SK-N-SH (cell line): ENCODE results near the gene PDZD2. TPM values are rescaled to one million over a fixed set of nuclear protein-coding genes. Genes with fewer than 3 reads are reported as not detected.

Source experiments
- CTCF ChIA-PET: fragments of 300-600, 350-600 bp; formaldehyde crosslinking; extraction: SDS; loops from one replicate; lab custom pipeline; 2021; lab: Yijun Ruan, JAX
- POLR2A ChIA-PET: fragments of 350-600 bp; sonication (Branson Sonifier 250); formaldehyde crosslinking; extraction: SDS; loops from one replicate; lab custom pipeline; 2020; ENCODE audit warnings: antibody characterized with exemption, inconsistent platforms; lab: Yijun Ruan, JAX
- DNase-seq: peaks from one replicate; pipeline ENCODE4 v3.0.0; 2012
- H2AFZ ChIP-seq: fragments of 200-600 bp; sonication (generic); 2 replicates; pipeline ENCODE4 v1.8.1; 2016; ENCODE audit warnings: antibody characterized with exemption, mild to moderate bottlenecking, low read depth
- H3F3A ChIP-seq: fragments of 200-600 bp; sonication (generic); replicated peaks from 2 replicates; pipeline ENCODE3; 2016; ENCODE audit warnings: antibody characterized with exemption, mild to moderate bottlenecking; ENCODE audit not compliant: insufficient read depth
- H3K27ac ChIP-seq, 2 experiments: fragments of 200-500 bp in 1 of 2; fragments of 200-600 bp in 1 of 2; sonication (Bioruptor generic) in 1 of 2; sonication (generic), shearing (Covaris generic) in 1 of 2; 2 replicates each; pipeline versions ENCODE4 v1.5.1 to v1.6.1; 2014 to 2016; ENCODE audit warnings: low read depth in 2 of 2, inconsistent platforms in 1 of 2, low read length in 1 of 2, mild to moderate bottlenecking in 1 of 2, mixed read lengths in 1 of 2
- H3K27me3 ChIP-seq: fragments of 200-600 bp; sonication (generic), shearing (Covaris generic); 2 replicates; pipeline ENCODE4 v1.6.1; 2016; ENCODE audit warnings: mixed run types; ENCODE audit not compliant: insufficient read depth
- H3K36me3 ChIP-seq, 2 experiments: fragments of 200-500 bp in 1 of 2; fragments of 200-600 bp in 1 of 2; sonication (Bioruptor generic) in 1 of 2; sonication (generic) in 1 of 2; replicated peaks in 1 of 2; 2 replicates each; pipeline versions ENCODE3 to v1.5.1; 2014 to 2016; ENCODE audit warnings: low read length in 1 of 2, mild to moderate bottlenecking in 1 of 2; ENCODE audit not compliant: insufficient read depth in 2 of 2, control insufficient read depth in 1 of 2
- H3K4me1 ChIP-seq, 2 experiments: fragments of 200-500 bp in 1 of 2; fragments of 200-600 bp in 1 of 2; sonication (Bioruptor generic) in 1 of 2; sonication (generic), shearing (Covaris generic) in 1 of 2; 2 replicates each; pipeline versions ENCODE4 v1.5.1 to v1.6.1; 2014 to 2016; ENCODE audit warnings: low read depth in 1 of 2, low read length in 1 of 2, mixed run types in 1 of 2; ENCODE audit not compliant: insufficient read depth in 2 of 2, control insufficient read depth in 1 of 2
- H3K4me2 ChIP-seq: fragments of 200-600 bp; sonication (generic), shearing (Covaris generic); 2 replicates; pipeline ENCODE4 v1.6.1; 2017; ENCODE audit warnings: mixed run types
- H3K4me3 ChIP-seq, 2 experiments: fragments of 200-500 bp in 1 of 2; fragments of 200-600 bp in 1 of 2; sonication (Bioruptor generic) in 1 of 2; sonication (generic), shearing (Covaris generic) in 1 of 2; 2 replicates each; pipeline versions ENCODE4 v1.5.1 to v1.8.1; 2014 to 2016; ENCODE audit warnings: low read depth in 2 of 2, inconsistent platforms in 1 of 2, low read length in 1 of 2, mild to moderate bottlenecking in 1 of 2, mixed read lengths in 1 of 2, moderate library complexity in 1 of 2
- H3K79me2 ChIP-seq: fragments of 200-600 bp; sonication (generic); 2 replicates; pipeline ENCODE4 v1.8.1; 2017; ENCODE audit warnings: mild to moderate bottlenecking; ENCODE audit not compliant: insufficient read depth
- H3K9ac ChIP-seq: fragments of 200-600 bp; sonication (generic); 2 replicates; pipeline ENCODE4 v1.6.1; 2017; ENCODE audit warnings: mixed run types
- H3K9me2 ChIP-seq: fragments of 200-600 bp; sonication (generic); 2 replicates; pipeline ENCODE4 v1.6.1; 2017; ENCODE audit warnings: mixed run types
- H3K9me3 ChIP-seq: fragments of 200-600 bp; sonication (generic); 2 replicates; pipeline ENCODE4 v1.6.1; 2017; ENCODE audit warnings: mixed run types, mild to moderate bottlenecking, moderate library complexity
- H4K20me1 ChIP-seq: fragments of 200-600 bp; sonication (generic); 2 replicates; pipeline ENCODE4 v1.6.1; 2017; ENCODE audit warnings: mild to moderate bottlenecking, mixed run types; ENCODE audit not compliant: insufficient read depth
- CHD2 ChIP-seq: fragments of 150-350 bp; IDR thresholded peaks from 2 replicates; pipeline ENCODE4 v1.6.1; 2018; ENCODE audit warnings: low read length; ENCODE audit not compliant: partially characterized antibody
- FOXJ3 ChIP-seq: sonication (generic); formaldehyde crosslinking; IDR thresholded peaks from 2 replicates; pipeline ENCODE4 v1.5.1; 2020; ENCODE audit warnings: mild to moderate bottlenecking, missing genetic modification reagents
- GATA2 ChIP-seq: sonication (generic); formaldehyde crosslinking; IDR thresholded peaks from 2 replicates; pipeline ENCODE4 v1.5.0; 2020; ENCODE audit warnings: mild to moderate bottlenecking, missing genetic modification reagents
- JUND ChIP-seq: IDR thresholded peaks from 2 replicates; pipeline ENCODE4 v1.4.0; 2012
- NFIC ChIP-seq: IDR thresholded peaks from 2 replicates; pipeline ENCODE4 v1.4.0; 2012; ENCODE audit warnings: borderline replicate concordance
- NRF1 ChIP-seq: IDR thresholded peaks from 2 replicates; pipeline ENCODE4 v1.6.1; 2012; ENCODE audit warnings: low read depth, mild to moderate bottlenecking, low read length
- PBX3 ChIP-seq: IDR thresholded peaks from 2 replicates; pipeline ENCODE4; 2012
- POLR2AphosphoS5 ChIP-seq: IDR thresholded peaks from 2 replicates; pipeline ENCODE4 v1.6.1; 2012; ENCODE audit warnings: low read depth, low read length
- RAD21 ChIP-seq: IDR thresholded peaks from 2 replicates; pipeline ENCODE4 v1.6.1; 2012; ENCODE audit warnings: mild to moderate bottlenecking, low read length
- RCOR1 ChIP-seq: fragments of 150-350 bp; IDR thresholded peaks from 2 replicates; pipeline ENCODE4 v1.6.1; 2017; ENCODE audit warnings: antibody characterized with exemption, low read length
- RXRA ChIP-seq: IDR thresholded peaks from 2 replicates; pipeline ENCODE4 v1.4.0; 2012; ENCODE audit warnings: low read depth, mild to moderate bottlenecking, borderline replicate concordance
- SIN3A ChIP-seq: IDR thresholded peaks from 2 replicates; pipeline ENCODE4 v1.6.1; 2012; ENCODE audit warnings: low read depth, mild to moderate bottlenecking, low read length, moderate library complexity, borderline replicate concordance
- SMC3 ChIP-seq: IDR thresholded peaks from 2 replicates; pipeline ENCODE4 v1.6.1; 2012; ENCODE audit warnings: low read depth, low read length, improper control_type of control experiment
- TCF12 ChIP-seq: IDR thresholded peaks from 2 replicates; pipeline ENCODE4 v1.4.0; 2012
- WGBS: methylation state at CpG from one replicate; pipeline ENCODE4 v1.1.6; 2017; ENCODE audit warnings: low lambda C conversion rate; 5-methylcytosine and 5-hydroxymethylcytosine counted together
- polyA plus RNA-seq, 3 experiments: library from polyadenylated mRNA; depleted of rRNA; stranded (reverse); fragments of >200 nt; gene quantifications; 2 replicates each; pipeline ENCODE4 v1.2.3, GENCODE V29; 2012
- small RNA-seq, 7 experiments: library from RNA; depleted of rRNA; stranded (forward); fragments of <200 nt; gene quantifications; one replicate each; pipeline ENCODE3, GENCODE V24; 2012

Gene PDZD2
- polyA plus RNA-seq, 1 of the 3 experiments (the other 2 are of a cell fraction), result 0.13 TPM

- Histone ChIP-seq H3K27me3 (no peaks in the 10 kb centered on the region), H3K9me3 (no peaks in the 10 kb centered on the region), H3K9me2 (no peaks in the 10 kb centered on the region), H3K27ac (no peak overlapping the region), H3K36me3 (peaks cover 0 to 4% of the 10 kb centered on the region in 2 experiments), H3F3A (no peaks in the 10 kb centered on the region), H3K4me1 (peaks cover 0 to 1% of the 10 kb centered on the region in 2 experiments; a peak in 1 of 4 replicates), H3K4me2 (no peak overlapping the region), H3K4me3 (no peak overlapping the region), H3K79me2 (peaks cover 98% of the 10 kb centered on the region), H2AFZ (no peak overlapping the region), H4K20me1 (peaks cover 93% of the 10 kb centered on the region), H3K9ac (no peak overlapping the region)
- no peak for DNase-seq
- TF ChIP-seq RAD21, result no peak
- 93% methylated on average over 2 of the region's 2 CpGs for WGBS
- ChIA-PET CTCF (no interaction called here), POLR2A (no interaction called here)
Measured at GRCh38 chr5:32159328-32160072, 520.6 kb downstream of the PDZD2 start.

GRCh38 chr5:32160228-32160627 lies 521.3 kb downstream of the PDZD2 start:
- no peak for DNase-seq
- ChIA-PET CTCF (no interaction called here), POLR2A (no interaction called here)
- Histone ChIP-seq H3K9me3 (no peaks in the 10 kb centered on the region), H3K9me2 (no peaks in the 10 kb centered on the region), H3K79me2 (peaks cover 98% of the 10 kb centered on the region), H3K4me1 (no peaks in the 10 kb centered on the region; a peak in 1 of 4 replicates), H3K36me3 (peaks cover 0 to 7% of the 10 kb centered on the region in 2 experiments), H3K27me3 (no peaks in the 10 kb centered on the region), H3K4me3 (no peak overlapping the region), H3F3A (no peaks in the 10 kb centered on the region), H3K9ac (no peak overlapping the region), H2AFZ (no peak overlapping the region), H4K20me1 (peaks cover 90% of the 10 kb centered on the region), H3K4me2 (no peak overlapping the region), H3K27ac (no peak overlapping the region)
- TF ChIP-seq RXRA (no peak), SMC3 (no peak), SIN3A (no peak), RCOR1 (no peak), FOXJ3 (no peak), POLR2AphosphoS5 (no peak), CHD2 (no peak), NRF1 (no peak), PBX3 (no peak), JUND (no peak), TCF12 (no peak), GATA2 (CRISPR knock-in tag) (no peak), NFIC (no peak)
- WGBS, result 96% methylated on average over 1 of the region's 1 CpG

Small RNA genes within 50 kb of the gene (small RNA-seq; reads per million reads assigned to genes)
- gene AC025458.1, result 0 to 0.77 (median 0) reads per million in 7 experiments
- gene MIR4279, result 0 reads per million in 7 experiments
- 0 reads per million in 7 experiments for gene RF00019
- gene RNU6-358P, result 0 reads per million in 7 experiments
- 0 to 4.7 (median 0.19) reads per million in 7 experiments for gene RNU6-363P
- gene RNU6-760P, result 0 to 2.0 (median 0.19) reads per million in 7 experiments

Other genes starting within 250 kb of the PDZD2 start
- 47.2 and 49.3 TPM in 2 replicates for gene DROSHA, start 107.0 kb upstream of the PDZD2 start, polyA plus RNA-seq (2012; rRNA removed)
- 13.6 and 14.7 TPM in 2 replicates for gene C5orf22, start 106.8 kb upstream of the PDZD2 start, polyA plus RNA-seq (2012; rRNA removed)